Measurements from ENCODE around the gene SNX6.

The SNX6 gene

GRCh38 chr14:34629344-34629656 lies 648 bp downstream of the SNX6 start:
- Histone ChIP-seq H3K27ac (ENCODE audit: low read depth, low read length) (peak overlapping the region; percentile 24), H3K4me1 (ENCODE audit: control insufficient read depth, low read length) (peaks cover 13% of the 10 kb centered on the region), H3K9me3 (ENCODE audit: control insufficient read depth, insufficient read depth, low read length) (no peaks in the 10 kb centered on the region), H3K79me2 (ENCODE audit: control insufficient read depth, low read length) (peaks cover 43% of the 10 kb centered on the region), H3F3A (ENCODE audit: control insufficient read depth, insufficient read depth) (no peaks in the 10 kb centered on the region; the same call in 1 of the 2 replicates), H3K9me2 (replicated peaks; ENCODE audit: control insufficient read depth, low read length) (no peaks in the 10 kb centered on the region), H3K27me3 (ENCODE audit: control insufficient read depth, low read length) (0 out of 2 replicates have a peak, but pooled peaks cover 2% of the 10 kb centered on the region), H3K4me2 (ENCODE audit: low read length) (peak overlapping the region; percentile 62), H4K20me1 (ENCODE audit: control insufficient read depth, insufficient read depth, low read depth, low read length) (no peaks in the 10 kb centered on the region), H3K4me3 (ENCODE audit: low read length) (peak overlapping the region; percentile 82), H3K36me3 (ENCODE audit: control insufficient read depth, low read length) (peaks cover 4% of the 10 kb centered on the region; the same call in 1 of the 2 replicates)
- TF ChIP-seq CTCF (IDR thresholded peaks at IDR 0.05; ENCODE audit: low read depth, low read length, poor library complexity, severe bottlenecking) (no peak), EZH2phosphoT487 (IDR thresholded peaks at IDR 0.05; ENCODE audit: borderline replicate concordance, low read length) (no peak)

GRCh38 chr14:34628681-34629135 lies 1.2 kb downstream of the SNX6 start:
- H4K20me1 ChIP-seq (ENCODE audit: control insufficient read depth, insufficient read depth, low read depth, low read length): no peaks in the 10 kb centered on the region
- no peaks in the 10 kb centered on the region for H3K27me3 ChIP-seq (ENCODE audit: control insufficient read depth, low read length)
- H3K36me3 ChIP-seq (ENCODE audit: control insufficient read depth, low read length): peaks cover 5% of the 10 kb centered on the region
- peaks cover 43% of the 10 kb centered on the region for H3K79me2 ChIP-seq (ENCODE audit: control insufficient read depth, low read length)
- H3K27ac ChIP-seq (ENCODE audit: low read depth, low read length): no peak overlapping the region
- peak overlapping the region; percentile 82 for H3K4me3 ChIP-seq (ENCODE audit: low read length)
- TF ChIP-seq EZH2phosphoT487 (IDR thresholded peaks at IDR 0.05; ENCODE audit: borderline replicate concordance, low read length) (no peak), CTCF (IDR thresholded peaks at IDR 0.05; ENCODE audit: low read depth, low read length, poor library complexity, severe bottlenecking) (no peak)
- H3F3A ChIP-seq (ENCODE audit: control insufficient read depth, insufficient read depth): no peaks in the 10 kb centered on the region; the same call in 1 of the 2 replicates
- no peaks in the 10 kb centered on the region for H3K9me3 ChIP-seq (ENCODE audit: control insufficient read depth, insufficient read depth, low read length)
- H3K4me2 ChIP-seq (ENCODE audit: low read length): peak overlapping the region; percentile 62
- peaks cover 13% of the 10 kb centered on the region for H3K4me1 ChIP-seq (ENCODE audit: control insufficient read depth, low read length)
- H3K9me2 ChIP-seq (replicated peaks; ENCODE audit: control insufficient read depth, low read length): no peaks in the 10 kb centered on the region

GRCh38 chr14:34623506-34623905 lies 6.4 kb downstream of the SNX6 start:
- H3K27ac ChIP-seq (ENCODE audit: low read depth, low read length): no peak overlapping the region
- peaks cover under 1% of the 10 kb centered on the region; the same call in 1 of the 2 replicates for H3K4me1 ChIP-seq (ENCODE audit: control insufficient read depth, low read length)
- no peak overlapping the region for H3K4me2 ChIP-seq (ENCODE audit: low read length)
- H3F3A ChIP-seq (ENCODE audit: control insufficient read depth, insufficient read depth): no peaks in the 10 kb centered on the region
- no peaks in the 10 kb centered on the region for H3K27me3 ChIP-seq (ENCODE audit: control insufficient read depth, low read length)
- no peak overlapping the region for H3K4me3 ChIP-seq (ENCODE audit: low read length)
- H4K20me1 ChIP-seq (ENCODE audit: control insufficient read depth, insufficient read depth, low read depth, low read length): no peaks in the 10 kb centered on the region
- peaks cover 23% of the 10 kb centered on the region for H3K36me3 ChIP-seq (ENCODE audit: control insufficient read depth, low read length)
- peaks cover 40% of the 10 kb centered on the region for H3K79me2 ChIP-seq (ENCODE audit: control insufficient read depth, low read length)
- H3K9me3 ChIP-seq (ENCODE audit: control insufficient read depth, insufficient read depth, low read length): no peaks in the 10 kb centered on the region
- TF ChIP-seq CTCF (IDR thresholded peaks at IDR 0.05; ENCODE audit: low read depth, low read length, poor library complexity, severe bottlenecking) (no peak), EZH2phosphoT487 (IDR thresholded peaks at IDR 0.05; ENCODE audit: borderline replicate concordance, low read length) (no peak)
- no peaks in the 10 kb centered on the region for H3K9me2 ChIP-seq (replicated peaks; ENCODE audit: control insufficient read depth, low read length)

Measured in DOHH2 (cell line).